K562 (cell line): ENCODE results near the gene MPC2. TPM values are rescaled to one million over a fixed set of nuclear protein-coding genes. Genes with fewer than 3 reads are reported as not detected.

Experiments
- MBD1 ChIP-seq: fragments of 250-450 bp; sonication (Bioruptor Pico); IDR thresholded peaks from 2 replicates; pipeline ENCODE4 v1.8.0; 2022; ENCODE audit warnings: inconsistent platforms
- PHF20 ChIP-seq: fragments of 450-650 bp; IDR thresholded peaks from 2 replicates; pipeline ENCODE4 v1.6.1; 2018; ENCODE audit not compliant: partially characterized antibody
- RUNX1 ChIP-seq: sonication (generic); IDR thresholded peaks from 2 replicates; pipeline ENCODE4 v1.6.1; 2016; ENCODE audit warnings: antibody characterized with exemption, low read depth
- ZNF518B ChIP-seq: fragments of 250-450 bp; sonication (Bioruptor Pico); IDR thresholded peaks from 2 replicates; pipeline ENCODE4 v1.5.0; 2021; ENCODE audit warnings: mild to moderate bottlenecking, moderate library complexity
- polyA plus RNA-seq, 8 experiments: library from polyadenylated mRNA; depleted of rRNA in 4 of 8; stranded (reverse) in 5 of 8; unstranded in 3 of 8; fragments of >200 nt; fragmentation: Nextera tagmentation in 2 of 8; fragmentation: Illumina TruSeq in 1 of 8; extraction: Ambion mirVana in 2 of 8; extraction: Trizol in 1 of 8; gene quantifications; 2 replicates each; pipeline versions ENCODE4 v1.2.1 to v1.2.3, GENCODE V29; 2011 to 2014; ENCODE audit warnings: inconsistent platforms in 1 of 8, missing spikeins in 1 of 8
- total RNA-seq, 7 experiments: library from RNA; depleted of rRNA in 6 of 7; stranded (reverse); fragments of >200 nt in 6 of 7; fragmentation: Illumina TruSeq in 2 of 7; extraction: Trizol in 2 of 7; gene quantifications; 2 replicates each; pipeline versions ENCODE4 v1.2.1 to v1.2.3, GENCODE V29; 2011 to 2021; ENCODE audit warnings: low replicate concordance in 1 of 7

Gene MPC2
- total and polyA plus RNA-seq, 9 of the 15 experiments (the other 6 are each of a cell fraction or from before 2014, with no cell fraction given): 70.7 to 179 (median 144) TPM

GRCh38 chr1:167936930-167937708, at the start of gene MPC2 (continued):
- TF ChIP-seq ZNF518B (CRISPR knock-in tag) (no peak), PHF20 (no peak), MBD1 (no peak), RUNX1 (no peak)
